COR-L47 (cell line): ENCODE measurements around the gene CTTN.
"Not testable (repeated sequence)": the region's sequence is repeated elsewhere in the genome, so short reads cannot be mapped to it uniquely, and the experiment has no call there.

ENCODE experiments used
- DNase-seq: peaks from one replicate; lab custom pipeline; 2025; lab: John Stamatoyannopoulos, UW

CTTN gene

DNA sequence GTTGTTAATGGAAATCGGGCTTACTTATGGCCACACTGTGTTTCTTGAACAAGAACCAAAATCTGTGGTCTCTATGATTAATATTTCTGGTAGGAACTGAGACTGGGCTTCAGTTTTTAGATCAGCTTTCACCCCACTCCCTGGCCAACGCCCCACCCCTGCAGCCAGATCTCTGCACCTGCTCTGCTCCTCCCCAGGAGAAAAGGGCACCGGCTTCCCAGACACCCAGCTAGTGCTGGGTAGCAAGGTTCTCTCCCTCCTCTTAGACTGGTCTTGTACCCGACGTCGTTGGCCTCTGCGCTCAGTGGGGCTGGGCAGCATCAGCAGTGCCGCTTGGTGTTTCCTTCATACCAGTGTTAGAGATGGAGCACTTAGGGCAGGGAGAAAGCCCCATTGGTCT is 17.0 kb upstream of the CTTN start:
- no peak for DNase-seq

- no peak for DNase-seq
Measured at GRCh38 chr11:70381872-70382861, 16.2 kb upstream of the CTTN start.

- DNase-seq, result no peak
Measured at GRCh38 chr11:70383664-70384565, 14.4 kb upstream of the CTTN start.

DNA sequence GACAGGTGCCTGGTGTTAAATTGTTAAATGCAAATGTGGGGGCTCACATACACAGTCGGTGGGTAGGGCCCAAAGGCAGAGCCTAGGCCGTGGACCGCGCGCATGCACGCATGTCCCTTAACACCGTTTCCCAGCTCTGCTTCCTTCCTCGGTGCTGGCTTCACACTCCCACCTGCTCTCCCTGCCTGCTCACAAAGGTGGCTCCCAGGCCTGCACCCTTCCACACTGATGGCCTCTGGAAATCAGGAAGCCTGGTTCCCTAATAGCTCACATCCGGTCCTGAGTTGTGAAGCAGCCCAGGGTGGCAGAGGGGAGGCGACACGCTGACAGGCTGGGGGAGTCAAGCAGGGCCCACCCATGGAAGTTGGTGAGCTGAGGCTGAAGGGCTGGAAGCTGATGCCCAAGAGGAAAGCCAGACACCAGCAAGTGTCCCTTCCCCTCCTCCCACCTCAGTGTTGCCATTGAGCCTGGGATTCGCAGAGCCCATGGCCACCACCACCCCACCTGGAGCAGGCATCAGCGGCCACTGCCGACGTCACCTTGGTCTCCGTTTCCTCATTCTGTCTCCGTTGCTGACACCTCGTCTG is 13.7 kb upstream of the CTTN start:
- DNase-seq, result no peak

GRCh38 chr11:70387564-70387963 is 10.8 kb upstream of the CTTN start:
- no peak for DNase-seq

DNA sequence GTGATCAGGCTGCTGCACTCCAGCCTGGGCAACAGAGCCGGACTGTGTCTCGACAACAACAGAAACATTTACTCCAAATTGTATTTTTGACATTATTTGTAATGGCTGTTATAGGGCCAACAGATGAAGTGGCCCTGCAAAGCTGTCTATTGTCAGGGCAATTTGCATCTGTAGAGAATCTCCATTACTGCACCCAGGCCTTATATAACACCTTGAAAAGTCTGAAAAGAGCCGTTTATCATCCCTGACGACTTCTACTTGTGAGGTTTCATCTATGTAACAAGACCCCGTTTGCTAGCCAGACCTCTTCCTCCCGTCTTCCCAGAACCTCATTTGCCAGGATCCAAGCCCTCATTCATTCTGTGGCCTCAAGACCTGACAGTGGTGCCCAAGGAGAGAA is 9.1 kb upstream of the CTTN start:
- no peak for DNase-seq

DNA sequence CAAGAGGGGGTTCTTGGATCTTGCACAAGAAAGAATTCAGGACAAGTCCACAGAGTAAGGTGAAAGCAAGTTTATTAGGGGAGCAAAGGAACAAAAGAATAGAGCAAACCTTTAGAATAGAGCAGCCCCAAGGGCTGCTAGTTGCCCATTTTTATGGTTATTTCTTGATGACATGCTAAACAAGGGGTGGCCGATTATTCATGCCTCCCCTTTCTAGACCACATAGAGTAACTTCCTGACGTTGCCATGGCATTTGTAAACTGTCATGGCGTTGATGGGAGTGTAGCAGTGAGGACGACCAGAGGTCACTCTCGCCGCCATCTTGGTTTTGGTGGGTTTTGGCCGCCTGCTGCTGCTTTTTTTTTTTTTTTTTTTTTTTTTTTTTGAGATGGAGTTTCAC is 7.4 kb upstream of the CTTN start:
- DNase-seq, result not testable (repeated sequence)

DNA sequence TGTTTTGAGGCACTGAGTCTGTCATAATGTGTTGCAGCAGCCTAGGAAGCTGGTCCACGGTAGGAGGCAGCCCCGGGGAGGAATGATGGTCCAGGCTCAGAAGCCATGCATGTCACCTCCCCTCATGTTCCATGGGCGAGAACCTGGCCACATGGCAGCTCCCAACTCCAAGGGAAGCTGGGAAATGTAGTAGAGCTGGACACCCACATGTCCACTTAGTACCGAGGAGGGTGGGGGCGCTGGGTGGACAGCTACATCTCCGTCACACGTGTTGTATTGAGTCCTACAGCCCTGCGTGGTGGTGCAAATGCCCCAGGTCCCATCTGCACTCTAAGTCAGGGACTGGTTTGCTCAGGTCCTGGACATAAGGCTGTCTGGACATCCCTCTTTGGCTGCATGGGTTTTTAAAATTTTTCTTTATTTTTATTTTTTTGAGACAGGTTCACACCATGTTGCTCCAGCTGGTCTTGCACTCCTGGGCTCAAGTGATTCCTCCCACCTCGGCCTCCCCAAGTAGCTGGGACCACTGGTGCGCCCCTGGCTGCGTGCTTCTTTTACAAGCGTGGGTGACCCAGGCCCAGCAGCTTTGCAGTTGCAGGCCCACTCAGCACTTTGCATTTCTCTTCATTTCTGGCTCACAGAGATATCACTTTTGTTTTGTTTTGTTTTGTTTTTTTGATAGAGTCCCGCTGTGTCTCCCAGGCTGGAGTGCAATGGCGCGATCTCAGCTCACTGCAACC is 3.9 kb upstream of the CTTN start:
- DNase-seq, result no peak

- DNase-seq, result no peak
Measured at GRCh38 chr11:70397336-70397982, 870 bp upstream of the CTTN start.

DNA sequence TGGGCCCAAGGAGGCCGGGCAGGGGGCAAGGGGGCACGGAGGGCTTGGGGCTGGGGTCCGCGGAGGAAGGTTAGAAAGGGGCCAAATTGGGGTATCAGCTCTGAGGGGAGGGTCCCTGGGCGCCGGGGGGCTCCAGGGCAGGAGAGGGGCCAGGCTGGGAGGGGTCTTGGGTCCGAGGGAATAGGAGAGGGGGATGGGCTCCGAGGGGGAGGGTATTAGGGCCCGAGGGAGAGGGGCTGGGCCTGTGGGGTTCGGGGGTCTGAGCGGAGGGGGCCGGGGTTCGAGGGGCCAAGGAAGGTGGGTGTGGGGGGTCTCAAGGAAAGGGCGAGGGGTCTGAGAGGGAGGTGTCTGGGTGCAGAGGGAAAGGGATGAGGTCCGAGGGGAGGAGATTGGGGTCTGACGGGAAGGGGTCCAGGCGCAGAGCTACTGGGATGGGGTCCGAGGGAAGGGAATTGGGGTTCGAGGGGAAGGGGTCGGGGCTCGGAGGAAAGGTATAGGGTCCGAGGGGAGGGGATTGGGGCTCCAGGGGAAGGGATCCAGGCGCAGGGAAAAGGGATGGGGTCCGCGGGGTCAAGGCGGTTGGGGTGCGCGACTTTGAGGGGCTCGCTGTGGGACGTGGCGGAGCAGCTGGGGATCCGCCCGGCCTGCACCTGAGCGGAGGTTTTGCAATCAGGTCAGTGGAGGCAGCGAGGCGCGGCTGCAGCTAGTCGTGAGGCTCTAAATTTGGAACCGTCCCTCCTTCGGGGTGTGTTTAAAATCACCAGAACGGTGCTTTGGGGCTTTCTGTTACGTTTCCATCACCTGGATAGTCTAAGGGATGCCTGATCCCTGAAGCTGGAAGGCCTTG is 728 bp downstream of the CTTN start:
- DNase-seq, result no peak

DNA sequence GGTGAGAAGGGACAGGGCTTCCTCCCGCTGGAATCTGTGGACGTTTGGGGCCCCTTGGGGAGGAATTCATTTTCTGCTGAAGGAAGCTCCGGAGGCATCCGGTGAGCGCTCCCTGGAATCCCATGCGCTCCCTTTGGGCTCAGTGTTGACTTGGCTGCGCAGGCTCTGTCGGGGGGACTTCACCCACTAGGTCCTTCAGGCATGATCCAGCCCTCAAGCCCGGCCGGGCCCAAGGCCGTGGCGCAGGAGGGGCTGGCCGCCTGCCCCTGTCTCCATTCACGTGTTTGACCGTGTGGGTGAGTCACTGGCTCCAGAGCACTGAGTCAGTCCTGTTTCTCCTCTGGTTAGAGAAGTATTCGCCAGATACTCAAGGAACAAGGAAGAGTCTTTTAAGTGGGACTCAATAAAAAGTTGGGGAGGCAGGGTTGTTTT is 1.4 kb downstream of the CTTN start:
- DNase-seq, result no peak

DNA sequence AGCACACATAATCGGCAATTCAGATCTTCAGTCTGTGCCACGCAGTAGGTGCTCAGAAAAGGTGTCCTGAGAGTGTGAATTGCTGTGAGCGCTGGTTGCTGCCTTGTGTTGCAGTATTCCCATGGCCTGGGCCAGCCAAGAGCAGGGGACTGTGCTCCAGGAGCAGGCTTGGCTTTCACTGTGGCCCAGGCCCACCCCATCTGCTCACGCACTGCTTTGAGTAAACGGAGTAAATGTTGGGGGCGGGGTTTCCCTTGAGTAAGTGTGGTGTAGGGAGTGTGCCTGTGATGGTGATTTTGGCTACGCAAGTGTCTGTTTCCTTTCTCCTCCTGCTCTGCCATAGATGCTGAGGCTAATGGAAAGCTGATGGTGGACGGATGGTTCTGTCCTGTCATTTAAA is 2.3 kb downstream of the CTTN start:
- DNase-seq, result no peak

- DNase-seq, result no peak
Measured at GRCh38 chr11:70402016-70402415, 3.7 kb downstream of the CTTN start.

- no peak for DNase-seq
Measured at GRCh38 chr11:70402685-70403084, 4.4 kb downstream of the CTTN start.

DNA sequence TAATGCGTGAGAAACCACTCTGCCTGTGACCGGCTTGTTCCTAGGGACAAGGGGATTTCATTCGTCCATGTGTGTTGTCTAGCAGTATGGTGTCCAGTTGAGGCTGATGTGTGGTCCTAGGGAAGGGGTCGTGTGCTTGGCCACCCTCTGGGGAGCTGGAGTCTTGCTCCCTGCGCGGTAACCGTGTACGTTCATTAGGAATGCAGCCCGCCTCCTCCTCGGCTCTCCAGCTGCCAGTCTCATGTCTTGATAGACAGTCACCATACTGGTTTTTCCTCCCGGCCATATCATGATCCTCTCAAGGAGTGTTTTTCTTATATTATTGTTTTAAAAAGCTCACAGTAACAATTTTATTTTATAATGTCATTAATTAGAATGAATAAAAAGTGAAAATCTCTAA is 5.9 kb downstream of the CTTN start:
- no peak for DNase-seq

DNA sequence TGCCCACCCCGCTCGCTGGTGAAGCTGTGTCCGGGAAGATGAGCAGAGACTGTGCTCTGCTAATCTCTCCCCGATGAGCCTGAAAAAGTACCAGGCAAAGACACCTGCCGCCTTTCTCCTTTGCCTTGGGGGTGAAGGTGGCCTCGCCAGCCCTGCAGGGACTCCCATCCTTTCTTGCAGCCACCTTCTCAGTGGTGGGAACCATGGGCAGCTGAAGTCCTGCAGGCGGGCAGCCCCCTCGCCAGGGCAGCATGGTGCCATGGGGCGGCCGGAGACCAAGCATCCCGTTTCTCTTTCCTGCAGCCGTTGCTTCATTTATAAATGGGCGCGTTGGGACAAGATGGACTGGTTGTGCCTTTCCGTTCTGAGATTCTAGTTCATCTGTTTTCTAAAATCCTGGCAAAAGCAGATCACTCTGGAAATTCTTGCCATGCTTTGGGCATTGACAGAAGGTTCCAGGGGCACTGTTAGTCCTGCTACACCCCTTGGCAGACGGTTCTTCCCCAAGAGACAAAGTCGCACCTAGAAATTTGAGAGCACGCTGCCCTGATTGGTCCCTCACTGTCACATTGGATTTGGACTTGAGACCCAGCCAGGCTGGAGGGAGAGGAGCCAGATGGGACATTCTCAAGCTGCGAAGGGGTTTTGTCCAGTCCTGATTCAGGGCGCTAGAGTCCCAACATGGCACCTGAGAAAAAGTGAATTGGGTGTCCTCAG is 7.5 kb downstream of the CTTN start:
- no peak for DNase-seq

GRCh38 chr11:70407121-70407520 is 8.8 kb downstream of the CTTN start:
- no peak for DNase-seq

- DNase-seq, result no peak
Measured at GRCh38 chr11:70407814-70408213, 9.5 kb downstream of the CTTN start.

- not testable (repeated sequence) for DNase-seq
Measured at GRCh38 chr11:70408326-70408725, 10.0 kb downstream of the CTTN start.

GRCh38 chr11:70409437-70409836 is 11.1 kb downstream of the CTTN start:
- DNase-seq, result no peak
